Vagina (tissue), 2 donors: ENCODE results near the gene PNPLA8. TPM values are rescaled to one million over a fixed set of nuclear protein-coding genes. Genes with fewer than 3 reads are reported as not detected.

Source experiments
- DNase-seq, 2 donors: peaks; one replicate each; pipeline ENCODE4 v3.0.0-alpha.2; 2017; ENCODE audit errors: extremely low spot score in 2 of 2
- H3K27ac ChIP-seq: fragments of 200-600 bp; sonication (generic); one replicate; pipeline ENCODE4 v1.5.1; 2019
- H3K27me3 ChIP-seq: fragments of 200-600 bp; sonication (generic); one replicate; pipeline ENCODE4 v1.5.1; 2019
- H3K36me3 ChIP-seq, 2 donors: fragments of 200-600 bp; sonication (generic); one replicate each; pipeline ENCODE4 v1.5.1; 2017 to 2019
- H3K4me1 ChIP-seq: fragments of 200-600 bp; sonication (generic); one replicate; pipeline ENCODE4 v1.5.1; 2019
- H3K4me3 ChIP-seq, 2 donors: fragments of 200-600 bp; sonication (generic); 1 replicate in 1 of 2; 2 replicates in 1 of 2; pipeline ENCODE4 v1.5.1; 2016 to 2019
- H3K9me3 ChIP-seq: fragments of 200-600 bp; sonication (generic); one replicate; pipeline ENCODE4 v1.5.1; 2019
- POLR2A ChIP-seq, 2 donors: fragments of 450-650 bp; IDR thresholded peaks; one replicate each; pipeline ENCODE4 v1.6.1; 2017; ENCODE audit warnings: antibody characterized with exemption in 2 of 2, mild to moderate bottlenecking in 2 of 2, moderate library complexity in 2 of 2
- POLR2AphosphoS5 ChIP-seq, 2 donors: sonication (generic); formaldehyde crosslinking; IDR thresholded peaks; one replicate each; pipeline ENCODE4 v1.9.0; 2017; ENCODE audit warnings: antibody characterized with exemption in 2 of 2, mild to moderate bottlenecking in 2 of 2, low read depth in 1 of 2; ENCODE audit not compliant: insufficient read depth in 1 of 2
- intact Hi-C: fragments of 100-400 bp; cut with DNase I; formaldehyde crosslinking; loops from one replicate; pipeline ENCODE4 v1.15.1; 2023
- total RNA-seq: library from RNA; depleted of rRNA; stranded (reverse); fragments of >200 nt; gene quantifications from one replicate; pipeline ENCODE4 v1.2.3, GENCODE V29; 2016
- TF ChIP-seq, protein P1 (sequence below), 3 experiments: fragments of 450-650 bp in 2 of 3; fragments of 200-600 bp in 1 of 3; sonication (generic) in 1 of 3; IDR thresholded peaks; one replicate each; pipeline ENCODE4 v1.5.1; 2017 to 2019; ENCODE audit warnings: antibody characterized with exemption in 3 of 3, mild to moderate bottlenecking in 2 of 3, moderate library complexity in 2 of 3

PNPLA8 gene
- total RNA-seq, 1 donor from 2014 or later: 18.7 TPM

DNA sequence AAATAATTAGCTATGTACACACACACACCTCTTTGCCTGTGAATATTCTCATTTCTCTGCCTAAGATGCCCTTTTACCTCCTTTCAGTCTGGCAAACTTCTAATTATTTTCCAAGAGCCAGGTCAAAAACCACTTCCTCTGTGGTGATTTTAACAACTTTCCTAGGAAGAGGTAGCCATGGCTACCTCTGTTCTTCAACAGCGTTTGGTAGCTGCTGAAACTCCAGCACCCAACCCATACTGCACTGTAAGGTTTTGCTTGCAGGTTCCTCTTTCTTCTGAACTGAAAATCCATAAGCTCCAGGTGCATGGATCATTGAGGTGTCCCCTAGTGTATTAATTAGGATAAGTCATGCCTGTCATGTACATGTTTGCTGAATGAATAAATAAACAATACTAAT lies 95.3 kb downstream of the PNPLA8 start:
- Histone ChIP-seq H3K27me3 (no peaks in the 10 kb centered on the region), H3K27ac (no peak overlapping the region), H3K36me3 (no peaks in the 10 kb centered on the region), H3K9me3 (no peaks in the 10 kb centered on the region), H3K4me1 (no peaks in the 10 kb centered on the region), H3K4me3 (no peak overlapping the region)
- DNase-seq: no peak
- intact Hi-C loops: no loop called here
- TF ChIP-seq POLR2A (IDR thresholded peaks at IDR 0.05) (no peak), POLR2AphosphoS5 (IDR thresholded peaks at IDR 0.05; ENCODE audit: insufficient read depth in 1 of 2, low read depth in 1 of 2) (no peak)
- TF ChIP-seq, protein P1, sequence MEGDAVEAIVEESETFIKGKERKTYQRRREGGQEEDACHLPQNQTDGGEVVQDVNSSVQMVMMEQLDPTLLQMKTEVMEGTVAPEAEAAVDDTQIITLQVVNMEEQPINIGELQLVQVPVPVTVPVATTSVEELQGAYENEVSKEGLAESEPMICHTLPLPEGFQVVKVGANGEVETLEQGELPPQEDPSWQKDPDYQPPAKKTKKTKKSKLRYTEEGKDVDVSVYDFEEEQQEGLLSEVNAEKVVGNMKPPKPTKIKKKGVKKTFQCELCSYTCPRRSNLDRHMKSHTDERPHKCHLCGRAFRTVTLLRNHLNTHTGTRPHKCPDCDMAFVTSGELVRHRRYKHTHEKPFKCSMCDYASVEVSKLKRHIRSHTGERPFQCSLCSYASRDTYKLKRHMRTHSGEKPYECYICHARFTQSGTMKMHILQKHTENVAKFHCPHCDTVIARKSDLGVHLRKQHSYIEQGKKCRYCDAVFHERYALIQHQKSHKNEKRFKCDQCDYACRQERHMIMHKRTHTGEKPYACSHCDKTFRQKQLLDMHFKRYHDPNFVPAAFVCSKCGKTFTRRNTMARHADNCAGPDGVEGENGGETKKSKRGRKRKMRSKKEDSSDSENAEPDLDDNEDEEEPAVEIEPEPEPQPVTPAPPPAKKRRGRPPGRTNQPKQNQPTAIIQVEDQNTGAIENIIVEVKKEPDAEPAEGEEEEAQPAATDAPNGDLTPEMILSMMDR (IDR thresholded peaks at IDR 0.05): no peak

DNA sequence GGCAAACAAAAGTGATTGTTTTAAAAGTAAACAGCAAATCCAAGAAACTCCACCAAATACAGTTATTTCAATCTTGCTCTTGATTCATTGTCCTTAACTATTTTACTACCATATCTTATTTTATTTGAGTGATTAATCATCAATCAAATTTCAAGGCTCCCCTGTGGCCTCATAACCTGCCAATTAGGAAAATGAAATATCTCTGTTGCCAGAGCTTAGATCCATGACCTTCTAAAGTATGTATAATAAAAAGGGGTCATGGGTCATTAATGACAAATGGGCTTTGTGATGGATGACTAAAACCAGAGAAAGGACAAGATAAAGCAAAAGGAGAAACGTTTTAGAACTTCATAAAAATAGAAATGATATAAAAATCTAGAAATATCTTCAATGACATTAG lies 98.2 kb downstream of the PNPLA8 start:
- intact Hi-C loops: no loop called here

DNA sequence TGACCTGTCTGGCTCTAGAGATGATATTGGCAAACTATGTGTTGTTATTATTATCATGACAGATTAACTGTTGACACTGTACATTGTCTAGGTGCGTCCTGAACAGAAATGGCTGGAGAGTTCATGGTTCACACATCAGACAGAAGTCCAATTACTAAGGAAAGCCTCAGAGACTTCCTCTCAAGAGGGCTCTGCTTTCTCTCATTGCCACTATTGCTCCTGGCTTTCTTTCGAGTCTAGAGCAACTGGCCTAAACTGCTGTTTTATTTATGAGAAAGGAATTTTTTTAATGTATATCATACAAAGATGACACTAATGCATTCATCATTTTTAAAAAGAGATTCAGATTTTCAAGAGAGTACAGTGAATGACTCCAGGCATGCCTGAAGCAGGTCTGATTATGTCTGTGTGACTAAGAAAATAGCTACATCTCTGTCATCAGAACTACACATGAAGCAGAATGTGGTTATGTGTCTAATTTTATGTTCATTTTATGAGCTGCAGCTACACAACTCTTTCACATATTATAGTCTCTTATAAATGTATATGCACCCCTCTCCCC lies 100.1 kb downstream of the PNPLA8 start:
- Histone ChIP-seq H3K4me1 (no peaks in the 10 kb centered on the region), H3K36me3 (no peaks in the 10 kb centered on the region), H3K27me3 (no peaks in the 10 kb centered on the region), H3K27ac (no peak overlapping the region), H3K9me3 (no peaks in the 10 kb centered on the region), H3K4me3 (no peak overlapping the region)
- no peak for DNase-seq
- TF ChIP-seq POLR2A (IDR thresholded peaks at IDR 0.05) (no peak), POLR2AphosphoS5 (IDR thresholded peaks at IDR 0.05; ENCODE audit: insufficient read depth in 1 of 2, low read depth in 1 of 2) (no peak)
- TF ChIP-seq, protein P1 (IDR thresholded peaks at IDR 0.05): no peak
- intact Hi-C loops: no loop called here

More for the DNA sequence above, 98.2 kb downstream of the PNPLA8 start:
- Histone ChIP-seq H3K4me1 (no peaks in the 10 kb centered on the region), H3K4me3 (no peak overlapping the region), H3K9me3 (no peaks in the 10 kb centered on the region), H3K27me3 (no peaks in the 10 kb centered on the region), H3K27ac (no peak overlapping the region), H3K36me3 (no peaks in the 10 kb centered on the region)
- DNase-seq: no peak
- TF ChIP-seq, protein P1 (IDR thresholded peaks at IDR 0.05): no peak
- no peak for TF ChIP-seq POLR2A (IDR thresholded peaks at IDR 0.05)

DNA sequence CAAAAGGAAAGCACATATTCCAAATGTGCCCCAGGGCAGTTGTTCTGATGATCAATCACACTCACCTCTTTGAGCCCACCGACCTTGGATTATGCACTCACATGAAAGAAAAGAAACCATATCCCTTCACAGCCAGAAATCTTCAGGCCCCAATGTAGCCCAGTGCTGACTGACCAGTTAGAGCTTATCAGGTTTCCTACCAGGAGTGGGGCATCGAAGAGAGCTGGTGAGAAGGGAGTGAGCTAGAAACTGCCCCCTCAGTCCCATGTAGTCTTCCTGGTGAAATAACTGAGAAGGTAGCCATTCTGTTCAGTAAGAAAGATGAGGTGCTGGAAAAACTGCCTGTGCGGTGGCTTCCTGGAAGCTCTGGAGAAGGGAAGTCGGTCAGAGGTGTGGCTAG lies 101.9 kb downstream of the PNPLA8 start:
- no peak for DNase-seq
- TF ChIP-seq, protein P1 (IDR thresholded peaks at IDR 0.05): no peak
- TF ChIP-seq POLR2A (IDR thresholded peaks at IDR 0.05) (no peak), POLR2AphosphoS5 (IDR thresholded peaks at IDR 0.05; ENCODE audit: insufficient read depth in 1 of 2, low read depth in 1 of 2) (no peak)
- Histone ChIP-seq H3K9me3 (no peaks in the 10 kb centered on the region), H3K27ac (no peak overlapping the region), H3K27me3 (no peaks in the 10 kb centered on the region), H3K36me3 (no peaks in the 10 kb centered on the region), H3K4me1 (no peaks in the 10 kb centered on the region), H3K4me3 (no peak overlapping the region)
- intact Hi-C loops: no loop called here

DNA sequence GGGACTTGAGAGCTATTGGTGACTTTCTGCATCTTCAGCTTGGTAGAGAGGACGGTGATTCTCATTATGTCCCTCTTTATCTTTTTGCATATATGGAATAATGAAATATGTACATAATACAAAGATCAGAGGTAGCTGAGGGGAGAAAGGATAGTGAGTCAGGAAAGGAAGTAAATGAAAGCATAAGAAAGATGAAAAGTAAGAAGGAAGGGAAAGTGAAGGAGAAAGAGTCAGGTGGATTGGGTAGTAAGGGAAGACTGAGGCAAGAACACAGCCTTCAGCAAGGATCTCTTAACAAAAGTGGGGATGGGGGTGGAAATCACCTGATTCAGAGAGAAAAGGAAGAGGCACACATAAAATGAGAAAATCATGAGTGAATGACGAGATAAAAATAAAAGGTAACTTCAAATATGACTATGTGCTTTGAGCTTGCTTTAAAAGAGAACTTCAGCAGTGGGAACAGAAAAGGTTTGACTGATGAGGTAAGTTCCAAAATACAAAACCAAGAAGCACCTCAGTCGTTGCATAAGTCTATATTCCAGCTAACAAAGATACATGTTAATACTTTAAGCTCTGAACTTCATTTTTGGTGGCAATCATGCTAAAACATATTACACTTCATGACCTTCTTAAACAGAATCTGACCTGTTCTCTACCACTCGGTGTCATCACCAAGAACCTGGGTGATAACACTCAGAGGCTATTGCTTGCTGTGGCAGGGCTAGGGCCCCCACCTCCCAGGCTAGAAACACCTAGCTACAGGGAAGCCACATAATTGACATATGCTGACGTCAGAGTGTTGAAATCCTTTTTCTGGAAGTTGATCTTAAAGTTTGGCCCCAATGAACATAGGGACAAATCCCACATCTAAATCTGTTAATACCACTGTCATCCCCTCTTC lies 102.6 kb downstream of the PNPLA8 start:
- no peaks in the 10 kb centered on the region for H3K27me3 ChIP-seq
- H3K4me1 ChIP-seq: no peaks in the 10 kb centered on the region
- TF ChIP-seq POLR2AphosphoS5 (IDR thresholded peaks at IDR 0.05; ENCODE audit: insufficient read depth in 1 of 2, low read depth in 1 of 2) (no peak), POLR2A (IDR thresholded peaks at IDR 0.05) (no peak)
- TF ChIP-seq, protein P1 (IDR thresholded peaks at IDR 0.05): no peak
- H3K36me3 ChIP-seq: no peaks in the 10 kb centered on the region
- H3K4me3 ChIP-seq: no peak overlapping the region
- intact Hi-C loops: no loop called here
- DNase-seq: no peak
- H3K9me3 ChIP-seq: no peaks in the 10 kb centered on the region
- H3K27ac ChIP-seq: no peak overlapping the region
